DMS79 treated with DMSO at 0.1 percent for 48 hours (cell line): ENCODE measurements around the gene CTXN3.

ENCODE experiments used
- DNase-seq: peaks from one replicate; lab custom pipeline; 2025; lab: John Stamatoyannopoulos, UW

Gene CTXN3

DNA sequence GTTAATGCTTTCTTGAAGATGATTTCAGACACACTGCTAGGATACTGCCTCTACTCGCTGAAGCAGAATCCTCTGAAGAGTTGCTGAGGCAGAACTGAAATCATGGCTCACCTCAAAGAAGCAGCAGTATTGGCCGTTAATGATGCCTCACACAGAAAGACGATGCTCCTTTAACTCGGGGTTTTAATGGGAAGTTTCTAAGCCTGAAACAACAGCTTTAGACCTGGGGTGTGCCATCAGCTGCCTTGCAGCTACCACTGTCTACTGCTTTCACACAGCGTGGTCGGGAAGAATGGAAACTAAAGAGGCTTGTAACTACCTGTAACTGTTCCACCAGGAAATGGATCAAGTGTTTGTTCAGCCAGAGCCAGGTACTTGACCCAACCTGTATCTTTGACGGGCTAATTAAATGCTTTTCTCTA lies at the start of gene CTXN3:
TSS of gene CTXN3 (plus strand) at position 65 of the 422 bp plus-strand sequence. CDS start 8,440 bp downstream, outside the sequence.
- peak; percentile 55 for DNase-seq

DNA sequence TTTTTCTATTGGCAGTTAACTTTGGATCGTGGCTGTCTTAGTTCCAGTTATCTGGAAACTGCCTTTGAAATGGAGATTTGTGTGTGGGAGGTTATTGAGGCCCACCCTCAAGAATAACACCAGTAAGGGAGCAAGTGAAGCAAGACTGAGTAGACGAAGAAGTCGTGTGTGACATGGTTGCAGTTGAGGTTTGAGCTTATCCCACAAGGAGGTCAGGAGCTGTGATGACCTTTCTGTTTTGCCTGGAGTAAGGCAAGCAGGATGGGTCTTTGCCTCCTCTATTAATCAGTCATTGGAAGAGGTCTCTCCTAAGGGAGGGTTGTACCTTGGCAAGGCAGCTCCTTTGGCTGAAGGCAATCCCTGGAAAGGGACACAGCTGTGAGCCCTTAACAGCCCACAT lies 49.6 kb upstream of the CTXN3 start:
- DNase-seq, result no peak

DNA sequence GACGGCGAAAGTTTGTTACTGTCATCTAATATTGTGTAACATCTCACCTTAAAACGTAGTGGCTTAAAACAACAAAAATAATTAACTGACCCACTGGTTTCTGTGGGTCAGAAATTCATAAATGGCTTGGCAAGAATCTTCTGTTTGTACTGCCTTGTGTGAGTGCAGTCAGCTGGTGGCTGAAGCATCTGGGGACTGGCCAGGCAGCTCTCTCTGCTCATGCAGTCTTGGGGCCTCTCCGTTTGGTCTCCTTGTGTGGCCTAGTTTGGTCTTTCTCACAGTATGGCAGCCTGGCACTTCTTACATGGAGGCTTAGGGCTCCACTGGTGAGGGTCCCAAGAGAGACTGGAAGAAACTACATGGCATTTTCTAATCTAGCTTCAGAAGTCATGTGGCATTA lies 49.0 kb upstream of the CTXN3 start:
- DNase-seq, result no peak

DNA sequence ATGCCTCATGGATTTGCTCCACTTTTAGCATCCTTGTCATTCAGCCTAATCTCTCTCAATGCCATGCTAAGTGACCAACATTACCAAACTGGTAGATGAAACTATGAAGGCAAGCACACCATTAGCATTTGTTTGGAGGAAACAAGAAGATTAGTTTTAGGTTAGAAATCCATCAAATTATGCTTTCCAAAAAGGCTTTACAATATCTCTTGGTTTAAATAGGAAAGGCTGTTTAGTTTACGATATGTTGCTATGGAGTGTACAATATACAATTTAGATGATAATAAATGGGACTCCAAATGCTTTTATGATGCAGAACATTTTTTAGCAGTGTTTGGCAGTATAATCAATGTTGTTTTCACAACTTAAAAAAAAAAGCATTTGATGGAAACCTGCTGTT lies 47.8 kb upstream of the CTXN3 start:
- no peak for DNase-seq

DNA sequence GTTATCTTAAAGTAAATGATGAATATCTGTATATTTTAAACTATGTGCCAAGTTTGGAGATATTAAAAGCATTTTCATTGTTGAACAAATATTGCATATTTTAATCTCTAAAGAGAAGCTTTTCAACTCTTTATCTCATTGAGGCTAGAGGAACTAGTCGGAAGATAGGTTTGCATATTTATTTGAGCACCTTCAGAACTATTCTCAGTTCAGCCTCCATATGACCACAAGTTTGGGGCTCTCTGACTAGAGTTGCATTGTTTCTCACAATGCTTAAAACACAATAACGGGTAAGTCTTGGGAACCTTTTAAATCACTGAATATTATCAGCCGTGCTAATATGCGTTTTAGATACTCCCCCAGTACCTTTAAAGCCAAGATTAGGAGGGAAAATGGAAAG lies 47.3 kb upstream of the CTXN3 start:
- DNase-seq, result no peak

DNA sequence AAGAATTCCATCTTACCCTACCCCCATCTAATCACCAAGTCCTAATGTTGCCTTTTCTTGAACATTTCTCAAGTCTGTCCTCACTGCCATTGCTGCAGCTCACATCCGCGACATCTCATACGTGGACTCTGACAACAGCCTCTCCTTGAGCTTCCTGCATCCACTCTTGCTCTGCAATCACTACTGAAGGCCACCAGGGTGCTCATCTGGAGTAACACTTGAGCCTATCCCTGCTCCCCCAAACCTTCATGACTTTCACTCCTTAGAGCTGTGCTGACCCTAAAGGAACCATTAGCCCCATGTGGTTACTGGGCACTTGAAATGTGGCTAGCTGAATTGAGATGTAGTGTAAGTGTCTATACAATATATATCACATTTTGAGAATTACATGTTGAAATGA lies 46.4 kb upstream of the CTXN3 start:
- no peak for DNase-seq

DNA sequence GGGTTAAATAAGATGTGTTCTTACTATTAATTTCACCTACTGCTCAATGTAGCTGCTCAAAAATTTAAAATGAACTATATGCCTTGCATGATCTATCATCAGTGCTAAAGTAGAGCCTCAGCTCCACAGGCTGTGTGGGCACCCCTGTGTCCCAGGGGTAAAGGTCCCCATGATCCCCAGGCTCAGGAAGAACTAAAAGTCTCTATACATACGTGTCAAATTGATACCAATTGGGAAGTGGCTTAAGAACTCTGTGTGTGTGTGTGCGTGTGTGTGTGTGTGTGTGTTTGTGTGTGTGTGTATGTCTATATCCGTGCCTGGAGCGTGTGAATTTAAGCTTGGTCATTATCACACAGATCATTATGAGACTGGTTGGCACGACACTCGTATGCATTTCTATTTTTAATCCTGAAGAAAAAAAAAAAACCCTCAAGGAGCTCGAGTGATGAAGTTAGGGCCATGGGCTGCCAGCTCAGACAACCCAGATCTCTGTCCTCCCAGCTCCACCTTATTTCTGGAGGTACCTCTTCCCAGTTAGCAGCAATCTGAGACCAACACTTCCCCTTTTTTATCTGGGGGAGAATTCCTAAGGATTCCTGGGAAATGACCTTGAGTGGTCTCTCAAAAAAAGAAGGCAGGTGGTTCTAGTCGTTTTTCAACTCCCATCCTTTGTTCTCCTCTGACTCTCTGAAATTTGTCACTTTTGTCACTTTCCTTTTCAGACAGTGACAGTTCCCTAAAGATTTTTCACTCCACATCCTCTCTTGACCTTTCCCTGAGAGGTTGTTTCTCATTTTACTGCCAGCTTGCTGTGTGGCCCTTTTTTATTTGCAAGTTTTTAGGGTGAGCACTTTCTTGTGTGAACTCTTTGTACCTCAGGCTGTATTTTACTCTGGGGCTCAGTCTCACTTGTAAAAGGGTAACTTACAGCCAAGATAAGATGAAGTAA lies 45.7 kb upstream of the CTXN3 start:
- DNase-seq, result no peak

DNA sequence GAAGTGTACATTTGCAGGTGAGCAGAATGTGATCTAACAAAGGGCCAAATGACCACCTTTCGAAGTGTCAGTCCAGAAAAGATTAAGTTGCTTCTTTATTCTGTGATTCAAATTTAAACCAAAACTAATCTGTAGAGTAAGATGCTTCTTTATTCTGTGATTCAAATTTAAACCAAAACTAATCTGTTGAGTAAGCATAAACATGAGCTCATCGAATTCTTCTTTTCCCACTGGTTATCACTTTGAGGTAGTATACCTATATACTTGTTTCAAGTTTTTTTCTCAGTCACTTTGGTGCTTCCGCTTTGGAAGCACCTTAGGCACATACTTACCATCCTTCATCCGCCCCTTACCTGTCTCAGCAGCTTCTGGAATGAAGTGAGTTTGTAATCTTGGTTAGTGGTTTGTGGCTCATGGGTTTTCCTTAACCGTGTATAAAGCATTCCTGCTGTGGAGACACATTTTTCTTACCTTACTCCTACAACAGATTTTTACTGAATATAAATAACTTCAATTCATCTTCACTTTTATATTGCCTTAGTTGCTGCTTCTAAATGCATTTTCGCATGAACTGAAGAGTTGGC lies 40.7 kb upstream of the CTXN3 start:
- DNase-seq, result no peak

DNA sequence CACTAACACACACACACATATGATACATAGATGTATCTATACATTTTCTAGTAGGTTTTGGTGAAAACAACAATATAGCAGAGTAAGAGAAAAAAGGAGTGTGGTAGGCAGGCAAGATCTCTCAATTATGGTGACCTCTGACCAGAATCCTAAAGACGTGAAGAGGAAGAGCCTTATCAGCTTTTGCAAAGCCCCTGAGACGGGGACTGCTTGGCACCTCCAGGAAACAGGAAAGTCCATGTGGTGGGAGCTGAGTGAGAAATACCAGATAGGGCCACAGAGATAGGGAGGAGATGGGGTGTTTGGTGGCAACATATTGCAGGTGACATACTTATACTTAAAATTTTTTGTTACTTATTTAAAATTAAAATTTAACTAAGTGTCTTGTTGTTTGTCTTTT lies 39.9 kb upstream of the CTXN3 start:
- DNase-seq, result no peak

DNA sequence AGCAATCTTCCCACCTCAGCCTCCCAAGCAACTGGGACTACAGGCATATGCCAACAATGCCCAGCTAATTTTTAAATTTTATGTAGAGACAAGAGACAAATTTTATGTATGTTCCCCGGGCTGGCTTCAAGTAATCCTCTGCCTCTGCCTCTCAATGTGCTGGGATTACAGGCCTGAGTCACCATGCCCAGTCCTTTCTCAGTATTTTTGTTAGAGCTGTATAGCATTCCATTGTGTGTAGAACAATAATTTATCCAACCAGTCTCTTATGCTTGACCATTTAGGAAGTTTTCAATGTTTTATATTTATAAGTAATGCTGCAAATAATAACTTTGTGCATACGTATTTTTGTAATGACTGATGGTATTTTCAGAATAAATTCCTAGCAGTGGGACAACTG lies 38.9 kb upstream of the CTXN3 start:
- DNase-seq, result no peak

DNA sequence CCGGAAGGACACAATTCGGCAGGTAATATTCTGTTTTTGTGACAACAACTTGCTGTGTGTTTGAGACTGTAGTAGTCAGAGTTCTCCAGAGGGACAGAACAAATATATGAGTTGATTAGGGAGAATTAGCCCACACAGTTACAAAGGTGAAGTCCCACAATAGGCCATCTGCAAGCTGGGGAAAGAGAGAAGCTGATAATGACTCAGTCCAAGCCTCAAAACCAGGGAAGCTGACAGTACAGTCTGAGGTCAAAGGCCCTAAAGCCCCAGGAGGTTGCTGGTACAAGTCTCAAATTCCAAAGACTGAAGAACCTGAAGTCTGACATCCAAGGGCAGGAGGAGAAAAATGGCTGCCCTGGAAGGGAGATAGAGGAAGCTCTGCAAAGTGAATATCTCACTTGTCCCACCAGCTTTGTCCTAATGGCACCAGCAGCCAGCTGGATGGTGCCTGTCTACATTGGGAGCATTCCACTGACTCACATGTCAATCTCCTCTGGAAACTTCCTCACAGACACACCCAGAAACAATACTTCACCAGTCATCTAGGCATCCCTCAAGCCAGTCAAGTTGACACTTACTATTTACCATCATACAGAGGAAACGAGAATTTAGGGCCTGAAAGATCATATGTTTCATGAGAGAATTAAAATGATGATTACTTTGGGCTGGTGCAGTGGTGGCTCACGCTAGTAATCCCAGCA lies 36.3 kb upstream of the CTXN3 start:
- no peak for DNase-seq

DNA sequence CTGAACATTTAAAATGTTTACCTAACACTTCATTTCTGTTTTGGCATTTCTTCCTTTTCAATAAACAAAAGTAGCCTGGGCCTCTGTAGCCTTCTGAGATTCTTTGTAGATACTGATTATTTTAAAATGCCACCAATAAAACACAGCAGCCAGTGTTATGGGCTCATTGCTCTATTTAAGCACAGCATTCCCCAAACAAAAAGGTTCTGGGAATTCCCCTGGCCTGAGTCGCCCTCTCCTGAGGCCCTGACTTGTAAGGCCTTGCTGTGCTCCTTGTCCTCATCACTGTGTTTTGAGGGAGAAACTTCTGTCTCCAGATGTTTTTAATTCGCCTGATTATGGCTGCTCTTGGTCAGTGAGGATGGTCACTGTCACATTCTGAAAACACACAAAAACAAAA lies 33.0 kb upstream of the CTXN3 start:
- no peak for DNase-seq

DNA sequence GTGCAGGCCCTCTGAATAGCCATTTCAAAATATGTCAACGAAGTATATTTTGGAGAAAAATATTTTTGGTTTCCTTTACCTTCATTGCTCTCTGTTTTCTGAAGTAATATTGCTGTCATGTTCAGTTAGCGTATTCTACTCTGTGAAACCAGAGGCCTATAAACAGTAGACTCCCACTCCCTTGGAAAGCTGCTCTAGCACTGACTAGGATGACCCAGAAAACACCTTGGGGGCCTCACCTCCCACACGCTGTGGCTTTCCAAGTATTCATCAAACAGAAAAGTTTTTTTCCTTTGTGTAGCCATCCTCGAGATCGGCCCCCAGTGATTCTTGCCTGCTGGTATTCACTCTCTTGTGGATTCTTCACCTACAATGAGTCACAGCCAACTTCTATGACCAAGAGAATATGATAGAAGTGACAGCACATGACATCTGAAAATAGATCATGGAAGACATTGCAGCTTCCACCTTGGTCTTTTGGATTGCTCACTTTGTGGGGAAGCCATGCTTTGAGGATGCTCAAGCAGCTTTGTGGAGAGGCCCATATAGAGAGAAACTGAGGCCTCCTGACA lies 28.9 kb upstream of the CTXN3 start:
- no peak for DNase-seq

DNA sequence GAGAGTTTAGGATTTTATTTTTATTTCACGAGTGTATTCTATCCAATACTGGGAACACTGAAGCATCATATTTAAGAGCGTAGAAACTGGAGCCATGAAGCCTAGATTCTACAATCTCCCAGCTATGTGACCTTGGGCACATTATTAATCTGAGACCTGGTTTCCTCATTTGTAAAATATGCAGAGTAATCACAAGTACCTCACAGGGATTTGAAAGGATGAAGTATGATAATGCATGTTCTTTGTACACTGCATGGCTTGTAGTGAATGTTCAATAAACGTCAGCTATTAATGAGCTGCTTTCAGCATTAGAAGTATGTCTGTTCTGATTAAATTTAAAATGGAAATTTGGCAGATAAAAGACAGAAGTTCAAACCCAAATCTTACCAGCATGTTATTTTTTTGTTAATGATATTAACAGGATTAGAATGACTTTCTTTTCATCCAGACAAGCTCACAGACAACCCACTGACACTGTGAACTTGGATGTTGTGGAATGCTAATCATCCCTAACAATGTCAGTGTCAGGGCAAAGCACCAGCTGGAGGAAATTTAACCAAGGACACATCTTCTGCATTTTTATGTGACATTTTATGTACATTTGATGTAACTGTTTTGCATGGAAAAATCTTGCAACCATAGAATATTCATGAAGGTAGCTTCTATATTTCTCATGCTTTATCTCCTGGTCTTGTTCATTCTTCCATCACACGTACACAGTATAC lies 27.1 kb upstream of the CTXN3 start:
- no peak for DNase-seq

DNA sequence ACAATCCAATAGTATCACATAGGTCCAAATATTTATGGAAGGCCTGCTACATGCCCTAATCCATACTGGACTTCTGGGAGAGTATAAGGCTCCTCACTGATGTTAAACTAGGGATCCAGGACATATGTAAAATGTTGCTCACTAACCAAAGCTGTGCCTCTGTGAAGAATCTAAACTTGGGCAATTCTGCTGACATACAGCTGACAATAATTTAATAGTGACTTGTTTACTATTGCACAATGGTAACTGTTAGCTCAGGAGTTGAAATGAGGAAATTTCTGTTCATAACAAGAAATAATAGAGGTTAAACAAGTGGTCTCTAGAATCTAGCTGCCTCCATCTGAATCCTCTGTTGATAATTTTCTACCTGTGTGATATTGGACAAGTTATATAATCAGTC lies 14.9 kb upstream of the CTXN3 start:
- no peak for DNase-seq

DNA sequence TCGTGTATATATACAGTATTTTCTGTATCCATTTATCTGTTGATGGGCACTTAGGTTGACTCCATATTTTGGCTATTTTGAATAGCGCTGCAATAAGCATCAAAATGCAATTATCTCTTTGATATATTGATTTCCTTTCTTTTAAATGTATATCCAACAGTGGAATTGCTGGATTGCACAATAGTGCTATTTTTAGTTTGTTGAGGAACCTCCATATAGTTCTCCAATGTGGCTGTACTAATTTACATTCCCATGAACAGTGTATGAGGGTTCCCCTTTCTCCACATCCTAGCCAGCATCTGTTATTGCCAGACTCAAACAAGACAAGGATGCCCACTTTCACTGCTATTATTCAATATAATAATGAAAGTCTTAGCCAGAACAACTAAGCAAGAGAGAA lies 9.1 kb upstream of the CTXN3 start:
- DNase-seq, result no peak

DNA sequence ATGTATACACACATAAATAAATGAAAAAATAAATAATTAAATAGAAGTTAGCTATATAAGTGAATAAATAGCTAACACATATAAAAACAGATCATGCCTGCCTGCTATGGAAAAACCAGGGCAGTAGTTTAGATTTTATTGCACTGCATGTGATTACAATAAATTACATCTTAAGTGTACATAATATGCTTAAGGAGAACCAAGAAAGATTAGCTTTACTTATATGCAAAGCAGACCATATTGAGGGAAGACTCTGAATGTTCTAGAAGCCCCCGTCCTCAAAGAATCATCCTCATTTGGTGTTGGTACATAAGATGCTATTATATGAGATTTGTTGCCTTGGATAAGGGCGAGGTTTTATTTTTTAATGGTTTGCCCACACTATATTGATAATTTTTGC lies 5.9 kb upstream of the CTXN3 start:
- no peak for DNase-seq

DNA sequence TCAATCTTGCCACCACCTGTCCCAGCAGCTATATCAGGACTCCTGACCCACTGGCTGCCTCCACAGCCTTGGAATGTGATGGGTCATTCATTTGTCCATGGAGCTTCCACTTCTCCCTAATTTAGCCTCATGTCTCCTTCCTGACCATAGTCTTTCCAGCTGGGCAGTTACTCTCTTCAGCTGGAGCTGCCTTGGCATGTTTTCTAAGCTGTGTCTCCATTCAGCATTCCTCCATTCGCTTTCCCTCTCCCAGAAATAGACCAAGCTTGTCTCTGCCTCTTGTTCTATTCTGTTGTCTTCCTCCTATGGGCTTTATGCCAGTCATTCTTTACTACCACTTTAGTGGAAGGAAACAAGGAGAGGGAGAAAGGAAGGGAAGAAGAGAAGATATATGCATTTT lies 5.3 kb upstream of the CTXN3 start:
- no peak for DNase-seq

DNA sequence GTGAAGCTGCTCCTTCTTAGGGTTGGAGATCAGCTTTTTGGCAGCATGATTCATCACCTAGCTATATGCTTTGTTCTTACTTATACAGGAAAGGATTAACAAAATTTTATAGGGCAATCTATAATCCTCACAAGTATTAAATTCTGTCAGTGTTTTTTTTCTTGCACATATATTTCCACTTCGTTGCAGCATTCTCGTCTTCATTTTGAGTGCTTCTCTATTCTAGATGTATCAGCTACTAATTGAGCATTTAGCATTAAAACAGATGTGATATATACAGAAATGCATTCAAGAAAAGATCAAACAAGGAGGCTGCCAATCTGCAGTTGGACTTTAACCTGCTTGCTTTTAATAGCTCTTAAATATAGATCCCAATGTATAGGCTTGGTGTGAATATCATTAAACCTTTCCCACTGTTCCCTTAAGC lies 3.6 kb upstream of the CTXN3 start:
- no peak for DNase-seq

DNA sequence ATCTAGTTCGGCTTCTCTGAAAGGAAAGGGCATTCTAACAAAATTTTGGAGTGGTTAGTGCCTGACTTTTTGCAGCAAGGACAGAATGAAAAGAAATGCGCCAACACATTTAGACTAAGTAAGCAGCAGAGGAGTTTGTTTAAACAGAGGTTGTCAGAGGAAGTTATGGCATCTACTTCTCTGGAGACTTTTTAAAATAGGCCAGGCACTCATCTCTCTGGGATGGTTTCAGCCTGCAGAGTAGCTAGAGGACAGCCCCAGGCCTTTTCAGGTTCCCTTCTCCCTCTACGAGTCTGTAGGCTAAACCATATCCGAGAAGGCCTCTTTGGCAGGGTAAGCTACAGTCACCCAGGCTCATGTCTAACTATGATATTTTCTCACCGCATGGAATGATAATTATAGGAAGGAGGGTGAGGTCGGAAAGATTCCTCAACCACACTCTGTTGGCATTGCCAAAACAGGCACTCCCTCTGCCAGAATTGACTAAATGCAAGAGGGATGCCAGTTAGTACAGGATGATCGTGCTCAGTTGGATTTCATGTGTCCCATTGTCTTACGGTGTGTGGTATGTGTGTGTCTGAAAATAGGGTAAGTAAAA lies 1.4 kb upstream of the CTXN3 start:
- DNase-seq, result no peak

DNA sequence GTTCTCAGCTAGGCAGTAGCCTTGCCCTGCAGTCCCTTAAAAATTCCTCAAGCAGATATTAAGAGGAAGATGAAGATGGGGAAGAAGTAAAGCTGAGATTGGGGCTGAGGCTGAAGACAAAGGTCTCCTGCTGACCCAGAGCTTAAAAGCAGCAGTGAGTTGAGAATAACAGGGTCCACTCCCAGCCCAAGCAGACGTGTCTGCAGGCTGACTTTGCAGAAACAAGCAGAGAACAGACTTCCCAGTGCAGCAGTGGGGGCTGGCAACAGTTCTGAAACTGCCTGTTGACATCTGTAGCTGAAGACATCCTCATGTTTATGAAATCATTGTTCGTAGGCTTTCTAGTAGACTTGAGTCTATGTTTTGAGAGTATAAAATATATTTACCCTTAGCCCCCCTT lies 1.1 kb downstream of the CTXN3 start:
- no peak for DNase-seq

DNA sequence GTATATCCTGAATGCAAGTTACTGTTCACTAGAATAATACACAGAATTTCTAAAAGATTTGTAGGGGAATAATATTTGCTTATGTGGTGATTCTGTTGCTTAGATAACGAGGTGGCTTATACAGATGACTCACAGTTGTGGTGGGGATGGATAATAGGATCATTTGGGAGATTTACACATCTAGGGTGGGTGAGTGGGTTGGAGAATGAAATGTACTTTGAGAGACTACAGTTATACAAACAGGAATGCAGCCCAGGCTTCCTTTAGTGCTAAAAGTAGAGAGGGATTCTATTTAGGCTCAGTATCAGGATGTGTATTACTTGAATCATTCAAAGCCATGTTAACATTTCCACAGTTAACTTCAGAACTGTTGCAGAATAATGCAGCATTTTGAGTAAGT lies 1.8 kb downstream of the CTXN3 start:
- no peak for DNase-seq
